GM19468 (cell line): ENCODE data around the gene CCT8L2.
"Not testable (repeated sequence)": the region's sequence is repeated elsewhere in the genome, so short reads cannot be mapped to it uniquely, and the experiment has no call there.

Source experiments
- ATAC-seq: cut with Tn5 transposase; IDR thresholded peaks from one replicate; pipeline ENCODE4 v1.9.1; 2021; ENCODE audit warnings: mild to moderate bottlenecking, moderate library complexity, moderate number of reproducible peaks; ENCODE audit not compliant: unreplicated experiment; ENCODE audit errors: extremely low read depth

Gene CCT8L2

GRCh38 chr22:16599648-16600047 is 7.0 kb upstream of the CCT8L2 start:
- ATAC-seq = not testable (repeated sequence)

- not testable (repeated sequence) for ATAC-seq
These were observed 2.6 kb upstream of the CCT8L2 start for GRCh38 chr22:16595251-16595650.

GRCh38 chr22:16594026-16594425 is 1.4 kb upstream of the CCT8L2 start:
- no peak for ATAC-seq

GRCh38 chr22:16592231-16592630 is 379 bp downstream of the CCT8L2 start:
- not testable (repeated sequence) for ATAC-seq

GRCh38 chr22:16591136-16591535 is 1.5 kb downstream of the CCT8L2 start:
- not testable (repeated sequence) for ATAC-seq

GRCh38 chr22:16586991-16587390 is 5.6 kb downstream of the CCT8L2 start:
- ATAC-seq = no peak

- no peak for ATAC-seq
These were observed 6.4 kb downstream of the CCT8L2 start for GRCh38 chr22:16586170-16586569.

- ATAC-seq = not testable (repeated sequence)
These were observed 11.7 kb downstream of the CCT8L2 start for GRCh38 chr22:16580872-16581271.

GRCh38 chr22:16569240-16569834 is 23.3 kb downstream of the CCT8L2 start:
- ATAC-seq = not testable (repeated sequence)

GRCh38 chr22:16568425-16568758 is 24.2 kb downstream of the CCT8L2 start:
- no peak for ATAC-seq

- ATAC-seq = not testable (repeated sequence)
These were observed 24.8 kb downstream of the CCT8L2 start for GRCh38 chr22:16567617-16568424.

GRCh38 chr22:16566421-16567151 is 26.0 kb downstream of the CCT8L2 start:
- not testable (repeated sequence) for ATAC-seq

- not testable (repeated sequence) for ATAC-seq
These were observed 26.8 kb downstream of the CCT8L2 start for GRCh38 chr22:16565585-16566420.

- ATAC-seq = not testable (repeated sequence)
These were observed 27.6 kb downstream of the CCT8L2 start for GRCh38 chr22:16564837-16565584.

GRCh38 chr22:16563555-16564520 is 28.8 kb downstream of the CCT8L2 start:
- no peak for ATAC-seq

- no peak for ATAC-seq
These were observed 29.7 kb downstream of the CCT8L2 start for GRCh38 chr22:16562711-16563554.

GRCh38 chr22:16561093-16561658 is 31.4 kb downstream of the CCT8L2 start:
- not testable (repeated sequence) for ATAC-seq
